Natural killer cell (primary cell): ENCODE data around the gene OGT. TPM values are rescaled to one million over a fixed set of nuclear protein-coding genes. Genes with fewer than 3 reads are reported as not detected.

Experiments
- ATAC-seq, 3 donors: fragments of 150-1000 bp in 2 of 3; fragments of 200-7000 bp in 1 of 3; cut with Tn5 transposase; 1 replicate in 1 of 3; 2 replicates in 2 of 3; pipeline ENCODE4 v1.10.0; 2021; ENCODE audit warnings: mild to moderate bottlenecking in 2 of 3, moderate library complexity in 2 of 3
- DNase-seq, 2 donors: peaks; one replicate each; pipeline versions ENCODE4 v3.0.0 to v3.0.0-alpha.2; 2013 to 2021; ENCODE audit warnings: mixed read lengths in 1 of 2
- H3K27ac ChIP-seq: one replicate; pipeline ENCODE4 v1.5.1; 2013; ENCODE audit warnings: mild to moderate bottlenecking, low read length
- H3K27me3 ChIP-seq: one replicate; pipeline ENCODE4 v1.6.1; 2013; ENCODE audit warnings: low read length; ENCODE audit not compliant: control insufficient read depth, insufficient read depth
- H3K36me3 ChIP-seq: one replicate; pipeline ENCODE4 v1.6.1; 2013; ENCODE audit warnings: low read length; ENCODE audit not compliant: control insufficient read depth, insufficient read depth
- H3K4me1 ChIP-seq: one replicate; pipeline ENCODE4 v1.6.1; 2013; ENCODE audit warnings: low read length; ENCODE audit not compliant: control insufficient read depth, insufficient read depth
- H3K4me3 ChIP-seq: one replicate; pipeline ENCODE4 v1.5.1; 2013; ENCODE audit warnings: low read length
- H3K9me3 ChIP-seq: one replicate; pipeline ENCODE4 v1.6.1; 2013; ENCODE audit warnings: low read length; ENCODE audit not compliant: control insufficient read depth, insufficient read depth
- H3K27ac Mint-ChIP-seq, 2 donors: one replicate each; pipeline ENCODE4 v1.8.0; 2022; ENCODE audit warnings: mild to moderate bottlenecking in 2 of 2, mixed read lengths in 2 of 2, moderate library complexity in 1 of 2
- H3K27me3 Mint-ChIP-seq, 2 donors: one replicate each; pipeline ENCODE4 v1.8.0; 2022; ENCODE audit warnings: low read depth in 2 of 2, mixed read lengths in 2 of 2
- H3K36me3 Mint-ChIP-seq: one replicate; pipeline ENCODE4 v1.8.0; 2022; ENCODE audit warnings: mixed read lengths
- H3K4me1 Mint-ChIP-seq, 2 donors: one replicate each; pipeline ENCODE4 v1.8.0; 2022; ENCODE audit warnings: mixed read lengths in 2 of 2
- H3K4me3 Mint-ChIP-seq: one replicate; pipeline ENCODE4 v1.8.0; 2022; ENCODE audit warnings: mild to moderate bottlenecking, moderate library complexity, mixed read lengths
- H3K9me3 Mint-ChIP-seq, 2 donors: one replicate each; pipeline ENCODE4 v1.8.0; 2022; ENCODE audit warnings: mixed read lengths in 2 of 2
- CTCF ChIP-seq: fragments of 200-600 bp; IDR thresholded peaks from one replicate; pipeline ENCODE4 v1.8.0; 2022; ENCODE audit warnings: antibody characterized with exemption
- WGBS: methylation state at CpG from one replicate; pipeline ENCODE4 v1.1.7; 2013; ENCODE audit warnings: missing lambda C conversion rate; ENCODE audit not compliant: insufficient coverage; 5-methylcytosine and 5-hydroxymethylcytosine counted together
- intact Hi-C: fragments of 100-400 bp; cut with micrococcal nuclease; formaldehyde crosslinking; loops from one replicate; pipeline ENCODE4 v1.14.2; 2022
- total RNA-seq, 4 donors: library from RNA; stranded (reverse); fragments of 120-200 nt in 1 of 4; gene quantifications; one replicate each; pipeline versions ENCODE4 v1.2.3 to v1.2.4, GENCODE V29; 2013 to 2022

OGT gene
- total RNA-seq, 3 donors from 2014 or later (not counting 1 experiment from before 2014, with no cell fraction given): 489 to 721 (median 542) TPM

DNA sequence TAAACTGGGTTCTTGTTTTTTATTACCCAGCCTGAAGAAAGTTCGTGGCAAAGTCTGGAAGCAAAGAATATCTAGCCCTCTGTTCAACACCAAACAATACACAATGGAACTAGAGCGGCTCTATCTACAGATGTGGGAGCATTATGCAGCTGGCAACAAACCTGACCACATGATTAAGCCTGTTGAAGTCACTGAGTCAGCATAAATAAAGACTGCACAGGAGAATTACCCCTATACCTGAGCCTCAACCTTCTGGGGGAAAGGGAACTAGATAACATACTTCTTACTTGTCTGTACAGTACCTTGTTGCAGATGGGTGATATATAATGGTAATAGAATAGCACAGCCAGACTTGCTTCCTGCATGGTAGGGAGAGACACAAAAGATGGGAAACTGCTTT, 40.7 kb downstream of the OGT start:
- H3K27me3 Mint-ChIP-seq: no peaks in the 10 kb centered on the region
- Histone ChIP-seq H3K9me3 (no peaks in the 10 kb centered on the region), H3K4me3 (no peak overlapping the region), H3K4me1 (peaks cover 7% of the 10 kb centered on the region), H3K27ac (no peak overlapping the region), H3K27me3 (no peaks in the 10 kb centered on the region), H3K36me3 (peaks cover 48% of the 10 kb centered on the region)
- intact Hi-C loops: no loop called here
- no peak for TF ChIP-seq CTCF
- H3K4me3 Mint-ChIP-seq: no peak overlapping the region
- H3K4me1 Mint-ChIP-seq: peaks cover 0 to 5% of the 10 kb centered on the region in 2 donors
- DNase-seq (no peak), ATAC-seq (no peak)
- H3K9me3 Mint-ChIP-seq: no peaks in the 10 kb centered on the region
- H3K36me3 Mint-ChIP-seq: no peaks in the 10 kb centered on the region
- peak overlapping the region; percentile 33 to 43 for H3K27ac Mint-ChIP-seq
- 100% methylated on average over 1 of the region's 2 CpGs for WGBS

DNA sequence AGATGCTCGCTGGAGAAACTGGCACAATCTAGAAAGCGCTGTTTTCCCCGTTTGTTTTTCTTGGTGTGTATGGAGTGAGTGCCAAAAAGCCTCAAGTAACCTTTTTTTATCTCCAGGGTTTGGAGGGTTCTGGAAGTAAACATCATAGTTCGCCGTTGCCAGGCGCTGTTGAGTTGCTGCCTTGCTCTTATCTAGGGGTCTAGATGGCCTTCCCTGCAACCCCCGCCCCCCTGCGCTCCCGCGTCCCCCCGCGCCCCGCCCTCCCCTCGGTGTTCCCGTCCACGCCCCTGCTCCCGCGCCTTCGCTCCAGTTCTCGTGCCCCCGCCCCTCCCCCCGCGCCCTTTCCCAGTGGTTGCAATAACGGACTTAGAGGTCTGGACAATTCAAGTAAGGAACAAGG, 44.8 kb downstream of the OGT start:
- Mint-ChIP-seq H3K4me3 (no peak overlapping the region), H3K4me1 (peaks cover 0 to 19% of the 10 kb centered on the region in 2 donors), H3K9me3 (no peaks in the 10 kb centered on the region), H3K27ac (peak overlapping the region; percentile 68 to 84), H3K27me3 (no peaks in the 10 kb centered on the region), H3K36me3 (no peaks in the 10 kb centered on the region)
- DNase-seq (no peak), ATAC-seq (no peak)
- H3K4me3 ChIP-seq: no peak overlapping the region
- H3K27me3 ChIP-seq: no peaks in the 10 kb centered on the region
- intact Hi-C loops: no loop called here
- peaks cover 35% of the 10 kb centered on the region for H3K36me3 ChIP-seq
- no peak overlapping the region for H3K27ac ChIP-seq
- no peaks in the 10 kb centered on the region for H3K9me3 ChIP-seq
- no peak for TF ChIP-seq CTCF
- WGBS: 97% methylated on average over 15 of the region's 24 CpGs
- H3K4me1 ChIP-seq: peaks cover 18% of the 10 kb centered on the region

- Histone ChIP-seq H3K4me3 (no peak within 1 kb of the TSS), H3K27me3 (no peaks in the 10 kb centered on the region), H3K9me3 (no peaks in the 10 kb centered on the region), H3K27ac (peak within 1 kb of the TSS; percentile 11), H3K4me1 (peaks cover 18% of the 10 kb centered on the region), H3K36me3 (peaks cover 27% of the 10 kb centered on the region)
- no peaks in the 10 kb centered on the region for H3K9me3 Mint-ChIP-seq
- ATAC-seq (peak; percentile 26 to 34 (median 30)), DNase-seq (peak in 1 of 2 donors; percentile 15)
- intact Hi-C loops: no loop called here
- H3K4me1 Mint-ChIP-seq: peaks cover 0 to 19% of the 10 kb centered on the region in 2 donors
- H3K27ac Mint-ChIP-seq: peak within 1 kb of the TSS; percentile 68 to 84
- peak within 1 kb of the TSS; percentile 28 for H3K4me3 Mint-ChIP-seq
- H3K27me3 Mint-ChIP-seq: no peaks in the 10 kb centered on the region
- 97% methylated on average over 48 of the region's 48 CpGs for WGBS
- H3K36me3 Mint-ChIP-seq: no peaks in the 10 kb centered on the region
- TF ChIP-seq CTCF: no peak
These were observed 45.6 kb downstream of the OGT start, which contains the start of gene GCNA for GRCh38 chrX:71578253-71579135. GCNA (plus strand) TSS chrX:71578437; CDS start chrX:71580822, 2,385 bp downstream.
